HCT116 (cell line): ENCODE results near the gene STAP2.

Experiments used
- EGR1 ChIP-seq: IDR thresholded peaks from 2 replicates; pipeline ENCODE4 v1.6.1; 2012; ENCODE audit warnings: low read depth
- MAX ChIP-seq: IDR thresholded peaks from 2 replicates; pipeline ENCODE4 v1.6.1; 2012
- POLR2A ChIP-seq: IDR thresholded peaks from 2 replicates; pipeline ENCODE4 v1.7.0; 2011; ENCODE audit warnings: borderline replicate concordance; ENCODE audit not compliant: insufficient read depth, insufficient read length; ENCODE audit errors: extremely low read depth
- POLR2AphosphoS5 ChIP-seq: IDR thresholded peaks from 2 replicates; pipeline ENCODE4 v1.6.1; 2011; ENCODE audit warnings: mild to moderate bottlenecking, low read depth, low read length, moderate library complexity
- SP1 ChIP-seq: IDR thresholded peaks from 2 replicates; pipeline ENCODE4 v1.6.1; 2012; ENCODE audit warnings: low read depth
- YY1 ChIP-seq: IDR thresholded peaks from 2 replicates; pipeline ENCODE4 v1.6.1; 2011; ENCODE audit warnings: low read length, low read depth, moderate library complexity, mild to moderate bottlenecking; ENCODE audit not compliant: insufficient replicate concordance; ENCODE audit errors: extremely low read depth
- TF ChIP-seq, protein P1 (sequence below), 3 experiments: fragments of 200-600 bp in 1 of 3; sonication (generic) in 1 of 3; IDR thresholded peaks in 2 of 3; conservative IDR thresholded peaks in 1 of 3; 2 replicates each; pipeline ENCODE4 v1.5.1; 2012 to 2017; ENCODE audit warnings: low read depth in 2 of 3, low read length in 2 of 3, antibody characterized with exemption in 1 of 3, borderline replicate concordance in 1 of 3, control low read depth in 1 of 3, mild to moderate bottlenecking in 1 of 3, mixed read lengths in 1 of 3, mixed run types in 1 of 3, moderate library complexity in 1 of 3; ENCODE audit not compliant: insufficient read depth in 1 of 3
- TF ChIP-seq, protein P2 (sequence below): IDR thresholded peaks from 2 replicates; pipeline ENCODE4 v1.6.1; 2012; ENCODE audit warnings: low read depth
- TF ChIP-seq, protein P3 (sequence below): IDR thresholded peaks from 2 replicates; pipeline ENCODE4 v1.6.1; 2011; ENCODE audit warnings: mild to moderate bottlenecking, low read length, moderate library complexity; ENCODE audit not compliant: insufficient replicate concordance; ENCODE audit errors: extremely low read depth

GRCh38 chr19:4323692-4324091 lies 14.9 kb downstream of the STAP2 start:
- TF ChIP-seq POLR2AphosphoS5 (no peak), EGR1 (no peak), SP1 (no peak), POLR2A (no peak), MAX (no peak), YY1 (no peak)
- TF ChIP-seq, protein P1, sequence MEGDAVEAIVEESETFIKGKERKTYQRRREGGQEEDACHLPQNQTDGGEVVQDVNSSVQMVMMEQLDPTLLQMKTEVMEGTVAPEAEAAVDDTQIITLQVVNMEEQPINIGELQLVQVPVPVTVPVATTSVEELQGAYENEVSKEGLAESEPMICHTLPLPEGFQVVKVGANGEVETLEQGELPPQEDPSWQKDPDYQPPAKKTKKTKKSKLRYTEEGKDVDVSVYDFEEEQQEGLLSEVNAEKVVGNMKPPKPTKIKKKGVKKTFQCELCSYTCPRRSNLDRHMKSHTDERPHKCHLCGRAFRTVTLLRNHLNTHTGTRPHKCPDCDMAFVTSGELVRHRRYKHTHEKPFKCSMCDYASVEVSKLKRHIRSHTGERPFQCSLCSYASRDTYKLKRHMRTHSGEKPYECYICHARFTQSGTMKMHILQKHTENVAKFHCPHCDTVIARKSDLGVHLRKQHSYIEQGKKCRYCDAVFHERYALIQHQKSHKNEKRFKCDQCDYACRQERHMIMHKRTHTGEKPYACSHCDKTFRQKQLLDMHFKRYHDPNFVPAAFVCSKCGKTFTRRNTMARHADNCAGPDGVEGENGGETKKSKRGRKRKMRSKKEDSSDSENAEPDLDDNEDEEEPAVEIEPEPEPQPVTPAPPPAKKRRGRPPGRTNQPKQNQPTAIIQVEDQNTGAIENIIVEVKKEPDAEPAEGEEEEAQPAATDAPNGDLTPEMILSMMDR (IDR thresholded peaks at IDR 0.05 in 2 of 3, conservative IDR thresholded peaks at IDR 0.05 in 1 of 3; ENCODE audit: borderline replicate concordance in 1 of 3, insufficient read depth in 1 of 3, low read depth in 2 of 3, low read length in 2 of 3): no peak
- TF ChIP-seq, protein P2, sequence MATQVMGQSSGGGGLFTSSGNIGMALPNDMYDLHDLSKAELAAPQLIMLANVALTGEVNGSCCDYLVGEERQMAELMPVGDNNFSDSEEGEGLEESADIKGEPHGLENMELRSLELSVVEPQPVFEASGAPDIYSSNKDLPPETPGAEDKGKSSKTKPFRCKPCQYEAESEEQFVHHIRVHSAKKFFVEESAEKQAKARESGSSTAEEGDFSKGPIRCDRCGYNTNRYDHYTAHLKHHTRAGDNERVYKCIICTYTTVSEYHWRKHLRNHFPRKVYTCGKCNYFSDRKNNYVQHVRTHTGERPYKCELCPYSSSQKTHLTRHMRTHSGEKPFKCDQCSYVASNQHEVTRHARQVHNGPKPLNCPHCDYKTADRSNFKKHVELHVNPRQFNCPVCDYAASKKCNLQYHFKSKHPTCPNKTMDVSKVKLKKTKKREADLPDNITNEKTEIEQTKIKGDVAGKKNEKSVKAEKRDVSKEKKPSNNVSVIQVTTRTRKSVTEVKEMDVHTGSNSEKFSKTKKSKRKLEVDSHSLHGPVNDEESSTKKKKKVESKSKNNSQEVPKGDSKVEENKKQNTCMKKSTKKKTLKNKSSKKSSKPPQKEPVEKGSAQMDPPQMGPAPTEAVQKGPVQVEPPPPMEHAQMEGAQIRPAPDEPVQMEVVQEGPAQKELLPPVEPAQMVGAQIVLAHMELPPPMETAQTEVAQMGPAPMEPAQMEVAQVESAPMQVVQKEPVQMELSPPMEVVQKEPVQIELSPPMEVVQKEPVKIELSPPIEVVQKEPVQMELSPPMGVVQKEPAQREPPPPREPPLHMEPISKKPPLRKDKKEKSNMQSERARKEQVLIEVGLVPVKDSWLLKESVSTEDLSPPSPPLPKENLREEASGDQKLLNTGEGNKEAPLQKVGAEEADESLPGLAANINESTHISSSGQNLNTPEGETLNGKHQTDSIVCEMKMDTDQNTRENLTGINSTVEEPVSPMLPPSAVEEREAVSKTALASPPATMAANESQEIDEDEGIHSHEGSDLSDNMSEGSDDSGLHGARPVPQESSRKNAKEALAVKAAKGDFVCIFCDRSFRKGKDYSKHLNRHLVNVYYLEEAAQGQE: no peak
- TF ChIP-seq, protein P3, sequence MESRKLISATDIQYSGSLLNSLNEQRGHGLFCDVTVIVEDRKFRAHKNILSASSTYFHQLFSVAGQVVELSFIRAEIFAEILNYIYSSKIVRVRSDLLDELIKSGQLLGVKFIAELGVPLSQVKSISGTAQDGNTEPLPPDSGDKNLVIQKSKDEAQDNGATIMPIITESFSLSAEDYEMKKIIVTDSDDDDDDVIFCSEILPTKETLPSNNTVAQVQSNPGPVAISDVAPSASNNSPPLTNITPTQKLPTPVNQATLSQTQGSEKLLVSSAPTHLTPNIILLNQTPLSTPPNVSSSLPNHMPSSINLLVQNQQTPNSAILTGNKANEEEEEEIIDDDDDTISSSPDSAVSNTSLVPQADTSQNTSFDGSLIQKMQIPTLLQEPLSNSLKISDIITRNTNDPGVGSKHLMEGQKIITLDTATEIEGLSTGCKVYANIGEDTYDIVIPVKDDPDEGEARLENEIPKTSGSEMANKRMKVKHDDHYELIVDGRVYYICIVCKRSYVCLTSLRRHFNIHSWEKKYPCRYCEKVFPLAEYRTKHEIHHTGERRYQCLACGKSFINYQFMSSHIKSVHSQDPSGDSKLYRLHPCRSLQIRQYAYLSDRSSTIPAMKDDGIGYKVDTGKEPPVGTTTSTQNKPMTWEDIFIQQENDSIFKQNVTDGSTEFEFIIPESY: no peak
